Fibroblast of lung (primary cell): ENCODE data around the gene MAML2.

Experiments
- EZH2 ChIP-seq: IDR thresholded peaks from 2 replicates; pipeline ENCODE4 v1.5.1; 2012; ENCODE audit warnings: low read length, control low read depth, mild to moderate bottlenecking; ENCODE audit errors: missing control alignments
- TF ChIP-seq, protein P1 (sequence below), 2 donors: IDR thresholded peaks in 1 of 2; conservative IDR thresholded peaks in 1 of 2; 1 replicate in 1 of 2; 2 replicates in 1 of 2; pipeline ENCODE4 v1.5.1; 2011 to 2012; ENCODE audit warnings: low read length in 2 of 2, control low read depth in 1 of 2, inconsistent platforms in 1 of 2, low read depth in 1 of 2, mild to moderate bottlenecking in 1 of 2

DNA sequence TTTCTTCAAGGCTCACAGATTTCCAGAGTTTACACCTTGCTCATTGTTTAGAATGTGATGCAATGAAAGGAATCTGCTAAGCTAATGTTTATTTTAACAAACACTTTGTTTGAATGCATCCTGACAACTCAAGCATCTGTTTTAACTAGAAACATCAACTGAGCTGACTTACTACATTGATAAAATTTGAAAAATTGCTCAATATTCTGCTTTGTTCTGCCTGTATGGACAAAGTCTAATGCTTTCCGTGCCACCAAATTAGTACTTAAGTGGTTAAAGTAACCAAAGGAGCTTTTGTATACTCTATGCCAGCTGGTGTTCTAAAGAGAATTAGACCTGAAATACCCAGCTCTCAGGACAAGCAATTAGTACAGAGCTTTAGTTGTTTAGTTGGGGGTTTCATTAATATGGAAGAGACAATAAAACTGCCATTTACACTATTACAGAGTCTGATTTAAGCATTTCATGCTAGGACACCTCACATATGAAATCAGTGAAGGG, 105.2 kb downstream of the MAML2 start:
- TF ChIP-seq, protein P1, sequence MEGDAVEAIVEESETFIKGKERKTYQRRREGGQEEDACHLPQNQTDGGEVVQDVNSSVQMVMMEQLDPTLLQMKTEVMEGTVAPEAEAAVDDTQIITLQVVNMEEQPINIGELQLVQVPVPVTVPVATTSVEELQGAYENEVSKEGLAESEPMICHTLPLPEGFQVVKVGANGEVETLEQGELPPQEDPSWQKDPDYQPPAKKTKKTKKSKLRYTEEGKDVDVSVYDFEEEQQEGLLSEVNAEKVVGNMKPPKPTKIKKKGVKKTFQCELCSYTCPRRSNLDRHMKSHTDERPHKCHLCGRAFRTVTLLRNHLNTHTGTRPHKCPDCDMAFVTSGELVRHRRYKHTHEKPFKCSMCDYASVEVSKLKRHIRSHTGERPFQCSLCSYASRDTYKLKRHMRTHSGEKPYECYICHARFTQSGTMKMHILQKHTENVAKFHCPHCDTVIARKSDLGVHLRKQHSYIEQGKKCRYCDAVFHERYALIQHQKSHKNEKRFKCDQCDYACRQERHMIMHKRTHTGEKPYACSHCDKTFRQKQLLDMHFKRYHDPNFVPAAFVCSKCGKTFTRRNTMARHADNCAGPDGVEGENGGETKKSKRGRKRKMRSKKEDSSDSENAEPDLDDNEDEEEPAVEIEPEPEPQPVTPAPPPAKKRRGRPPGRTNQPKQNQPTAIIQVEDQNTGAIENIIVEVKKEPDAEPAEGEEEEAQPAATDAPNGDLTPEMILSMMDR (conservative IDR thresholded peaks at IDR 0.05 in 1 of 2, IDR thresholded peaks at IDR 0.05 in 1 of 2; ENCODE audit: low read depth in 1 of 2, low read length in 2 of 2): no peak
- no peak for TF ChIP-seq EZH2
